Left kidney (tissue), 2 donors: Measurements from ENCODE around the gene EPAS1. TPM values are rescaled to one million over a fixed set of nuclear protein-coding genes. Genes with fewer than 3 reads are reported as not detected.

Source experiments
- DNase-seq: peaks from one replicate; pipeline ENCODE4 v3.0.0-alpha.2; 2013
- polyA plus RNA-seq: library from polyadenylated mRNA; unstranded; fragments of 120-200 nt; gene quantifications from one replicate; pipeline ENCODE4 v1.2.1, GENCODE V29; 2013; ENCODE audit not compliant: insufficient read length

The EPAS1 gene
- polyA plus RNA-seq, 1 donor: 40.7 TPM

- no peak for DNase-seq
Measured at GRCh38 chr2:46320141-46320567, 22.9 kb downstream of the EPAS1 start.

GRCh38 chr2:46323730-46324129 lies 26.5 kb downstream of the EPAS1 start:
- no peak for DNase-seq

- no peak for DNase-seq
Measured at GRCh38 chr2:46325182-46325928, 28.1 kb downstream of the EPAS1 start.

- DNase-seq: no peak
Measured at GRCh38 chr2:46326231-46326980, 29.2 kb downstream of the EPAS1 start.

DNA sequence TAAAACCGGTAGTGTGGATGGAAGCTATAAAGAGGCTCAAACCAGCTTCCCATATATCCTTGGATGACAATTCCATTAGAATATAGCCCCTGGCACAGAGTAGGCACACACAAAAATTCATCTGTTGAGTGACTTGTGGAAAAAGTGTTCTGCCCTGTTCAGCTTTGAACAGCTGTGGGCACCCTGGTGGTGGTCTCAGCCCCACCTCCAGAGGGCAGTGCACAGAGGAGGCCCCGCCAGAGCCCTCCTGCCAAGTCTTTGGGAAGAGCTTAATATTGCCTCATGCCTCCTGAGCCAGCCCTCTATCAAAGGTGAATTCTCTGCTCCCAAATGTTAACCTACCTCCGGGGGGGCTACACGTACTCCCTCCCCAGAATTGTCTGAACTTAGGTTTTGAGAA lies 30.4 kb downstream of the EPAS1 start:
- no peak for DNase-seq

DNA sequence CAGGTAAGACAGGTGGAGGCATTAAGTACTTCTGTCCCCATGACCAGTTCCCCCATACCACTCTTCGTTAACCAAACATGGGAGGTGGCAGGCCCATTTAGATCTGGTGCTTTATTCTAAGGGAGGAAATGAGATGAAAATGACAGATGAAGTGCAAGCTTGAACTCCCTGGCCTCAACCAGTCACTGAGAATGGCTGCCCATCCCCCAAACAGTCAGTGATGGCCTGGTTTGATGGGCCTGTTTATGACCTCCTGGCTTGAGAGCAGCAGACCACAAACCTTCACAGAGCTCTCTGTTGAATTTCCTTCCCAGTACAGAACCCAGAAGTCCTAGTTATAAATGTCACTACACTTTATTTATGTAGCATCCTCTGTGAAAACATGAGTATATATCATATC lies 31.1 kb downstream of the EPAS1 start:
- DNase-seq: no peak

DNA sequence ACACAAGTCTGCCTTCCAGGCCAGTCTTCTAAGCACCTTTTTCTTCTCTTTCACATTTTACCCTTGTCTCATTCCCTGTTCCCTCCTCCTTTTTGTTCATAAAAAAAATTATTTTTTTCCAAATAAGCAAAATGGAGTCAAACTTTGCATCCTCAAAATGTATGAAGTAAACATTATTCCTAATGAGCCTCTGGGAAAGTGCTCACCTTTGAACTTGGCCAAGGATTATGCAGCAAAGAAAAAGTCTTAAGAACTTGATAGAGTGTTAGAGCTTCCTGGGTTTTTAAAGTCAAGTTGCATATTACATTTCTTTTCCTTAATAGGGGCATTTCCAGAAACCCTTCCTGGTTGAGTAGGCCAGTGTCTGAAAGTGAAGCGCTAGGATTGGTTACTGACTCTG lies 31.6 kb downstream of the EPAS1 start:
- no peak for DNase-seq

DNA sequence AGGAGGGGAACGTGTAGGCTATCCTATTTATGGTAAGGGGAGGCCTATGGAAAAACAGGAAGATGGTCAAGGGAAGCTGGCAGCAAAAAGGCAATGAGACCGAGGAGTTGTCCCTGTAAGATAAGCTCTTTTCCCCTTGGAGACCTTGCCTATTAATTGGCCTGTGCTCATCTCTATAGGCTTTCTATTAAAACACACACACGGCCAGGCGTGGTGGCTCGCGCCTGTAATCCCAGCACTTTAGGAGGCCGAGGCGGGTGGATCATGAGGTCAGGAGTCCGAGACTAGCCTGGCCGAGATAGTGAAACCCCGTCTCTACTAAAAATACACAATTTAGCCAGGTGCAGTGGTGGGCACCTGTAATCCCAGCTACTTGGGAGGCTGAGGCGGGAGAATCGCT lies 32.1 kb downstream of the EPAS1 start:
- DNase-seq: no peak

GRCh38 chr2:46329803-46330775 lies 32.9 kb downstream of the EPAS1 start:
- no peak for DNase-seq

DNA sequence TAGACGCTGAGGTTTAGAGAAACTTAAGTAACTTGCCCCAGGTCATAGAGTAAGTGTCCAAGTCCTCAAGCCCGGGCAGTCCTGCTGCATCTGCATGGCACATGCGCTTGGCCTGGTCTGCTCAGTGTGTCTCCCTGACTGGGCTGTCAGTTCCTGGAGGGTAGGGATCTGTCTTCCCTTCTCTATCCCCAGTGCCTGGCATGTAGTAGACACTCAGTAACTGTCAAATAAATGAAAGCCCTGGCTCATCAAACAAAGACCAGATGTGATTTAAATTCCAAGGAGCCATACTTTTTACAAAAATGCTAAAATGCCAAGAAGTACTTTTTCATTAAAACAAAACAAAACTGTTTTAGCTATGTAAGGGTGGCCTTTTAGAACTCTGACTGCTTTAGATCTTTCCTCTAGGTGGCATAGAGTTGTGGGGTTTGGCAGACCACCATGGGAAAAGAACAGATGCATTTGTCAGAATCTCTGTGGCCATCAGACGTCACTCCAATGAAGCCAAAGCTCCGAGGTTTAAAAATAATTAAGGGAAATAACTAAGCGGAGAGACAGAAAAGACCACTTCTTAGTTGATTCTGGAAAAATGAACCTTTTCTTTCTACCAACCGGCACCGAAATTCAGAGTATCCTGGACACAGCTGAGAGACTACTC lies 34.0 kb downstream of the EPAS1 start:
- DNase-seq: no peak

- DNase-seq: no peak
Measured at GRCh38 chr2:46332686-46333281, 35.6 kb downstream of the EPAS1 start.

GRCh38 chr2:46333912-46334311 lies 36.7 kb downstream of the EPAS1 start:
- no peak for DNase-seq

DNA sequence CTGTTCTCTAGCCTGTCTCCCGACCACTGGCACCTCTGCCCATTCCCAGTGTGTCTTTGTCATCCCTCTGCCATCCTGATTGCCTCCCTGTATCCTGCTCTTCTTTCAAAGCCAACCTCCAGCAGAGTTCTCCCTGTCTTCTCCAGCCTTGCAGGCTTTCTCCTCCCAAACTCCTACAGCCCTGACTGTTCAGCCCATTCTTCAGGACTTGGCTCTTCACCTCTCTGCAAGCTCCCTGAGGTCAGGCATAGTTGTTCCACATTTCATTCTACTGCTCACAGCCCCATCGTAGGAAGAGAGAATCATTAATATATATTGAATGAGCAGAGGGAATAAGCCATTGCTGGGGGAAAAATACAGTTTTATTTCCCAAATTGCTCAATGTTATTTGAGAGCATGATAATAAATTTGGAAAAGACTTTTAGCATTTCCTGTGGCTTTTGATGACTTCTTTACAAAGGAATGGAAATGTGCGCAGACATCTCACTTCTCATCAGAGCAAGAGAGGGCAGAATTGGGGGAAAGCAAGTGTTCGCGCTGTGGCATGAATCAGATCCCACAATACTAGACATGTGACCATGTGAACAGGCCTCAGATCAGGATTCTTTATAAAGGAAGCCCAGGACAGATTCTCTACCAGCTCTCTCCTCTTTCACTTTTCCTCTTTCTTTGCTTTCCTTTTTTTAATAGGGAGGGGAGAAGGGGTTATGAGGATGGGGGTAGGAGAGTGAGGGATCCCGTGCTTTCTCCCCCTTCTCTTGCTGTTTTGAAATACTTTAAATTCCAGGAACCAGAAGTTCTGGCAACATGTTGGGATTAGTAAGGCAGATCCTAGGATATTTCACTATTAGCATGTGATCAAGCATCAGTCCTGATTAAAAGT lies 37.4 kb downstream of the EPAS1 start:
- no peak for DNase-seq

- no peak for DNase-seq
Measured at GRCh38 chr2:46335391-46336282, 38.4 kb downstream of the EPAS1 start.

DNA sequence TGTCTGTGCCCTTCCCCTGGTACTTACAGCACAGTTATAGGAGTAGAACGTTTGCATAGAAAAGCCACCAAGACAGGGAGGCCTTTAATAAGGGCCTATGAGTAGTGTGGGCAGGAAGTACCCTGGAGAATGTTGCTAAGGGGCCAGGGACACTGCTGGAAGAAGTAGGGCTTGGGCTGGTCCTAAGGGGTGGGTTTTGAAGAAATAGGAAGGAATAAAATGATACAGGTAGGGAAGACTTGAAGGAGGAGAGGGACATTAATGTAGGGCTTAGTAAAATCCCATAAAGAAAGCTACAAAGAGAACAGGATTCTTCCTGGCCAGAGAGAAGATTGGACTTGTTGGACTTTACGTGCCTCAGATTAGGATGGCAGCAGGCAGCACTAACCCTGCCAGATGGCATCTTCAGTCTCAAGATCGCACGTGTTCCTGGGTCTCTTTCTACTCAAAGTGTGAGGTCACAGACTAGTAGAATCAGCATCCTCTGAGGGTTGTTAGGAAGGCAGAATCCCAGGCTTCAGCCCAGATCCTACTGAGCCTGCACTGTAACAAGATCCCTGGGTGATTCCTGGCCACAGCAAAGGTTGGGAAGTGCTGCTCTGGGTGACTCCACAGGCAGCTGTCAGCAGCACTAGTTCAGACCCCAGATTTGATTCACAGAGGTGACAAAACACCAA lies 39.2 kb downstream of the EPAS1 start:
- no peak for DNase-seq

- DNase-seq: no peak
Measured at GRCh38 chr2:46337208-46337994, 40.2 kb downstream of the EPAS1 start.

DNA sequence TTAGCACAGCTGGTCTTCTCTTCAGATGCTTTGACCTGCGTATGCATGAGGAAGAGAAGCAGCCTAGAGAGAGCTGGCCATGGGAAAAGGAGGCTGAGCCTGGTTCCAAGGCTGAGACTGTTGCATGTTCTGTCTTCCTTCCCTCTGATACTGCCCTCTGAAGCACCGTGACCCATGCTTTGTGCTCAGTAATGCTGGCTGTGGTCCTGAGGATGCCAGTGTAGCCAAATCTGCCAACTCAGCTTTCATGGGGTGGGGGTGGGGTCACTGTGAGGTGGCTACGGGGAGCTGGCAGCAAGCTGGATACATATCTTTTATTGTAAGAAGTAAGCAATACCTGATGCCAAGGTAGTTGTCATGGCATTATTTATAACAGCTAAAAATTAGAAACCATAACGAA lies 41.5 kb downstream of the EPAS1 start:
- no peak for DNase-seq

DNA sequence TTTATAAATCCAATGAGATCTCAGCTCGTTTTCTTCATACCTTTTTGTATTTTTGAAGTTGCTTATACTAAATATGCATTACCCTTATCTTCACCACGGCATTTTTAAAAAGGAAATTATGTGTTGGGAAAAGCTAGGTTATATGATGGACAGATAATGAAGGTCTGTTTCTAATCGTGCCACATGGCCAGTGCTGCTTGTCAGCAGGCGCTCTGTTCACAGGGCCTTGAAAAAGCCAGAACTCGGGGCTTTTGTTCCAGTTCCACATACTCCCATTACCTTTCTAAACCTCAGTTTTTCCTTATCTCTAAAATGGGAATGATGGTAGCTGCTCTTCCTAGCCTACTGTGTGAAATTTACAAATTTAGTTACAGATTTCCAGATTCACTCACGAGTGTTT lies 42.0 kb downstream of the EPAS1 start:
- DNase-seq: no peak
